ENCODE data around the gene OR56B4. TPM values are rescaled to one million over a fixed set of nuclear protein-coding genes. Genes with fewer than 3 reads are reported as not detected.

OR56B4 gene
- total RNA-seq, 1 donor from 2014 or later = not detected

- Mint-ChIP-seq H3K4me3 (no peak overlapping the region), H3K27ac (ENCODE audit: unreplicated experiment) (no peak overlapping the region), H3K9me3 (no peaks in the 10 kb centered on the region), H3K4me1 (no peaks in the 10 kb centered on the region), H3K36me3 (ENCODE audit: low read depth) (no peaks in the 10 kb centered on the region), H3K27me3 (ENCODE audit: low read depth) (no peaks in the 10 kb centered on the region)
- TF ChIP-seq CTCF (conservative IDR thresholded peaks at IDR 0.05) = no peak
- DNase-seq (ENCODE audit: low read depth, low spot score) = no peak
Observed at GRCh38 chr11:6099577-6099976, 7.9 kb upstream of the OR56B4 start.

- TF ChIP-seq CTCF (conservative IDR thresholded peaks at IDR 0.05) = no peak
- peaks cover 4% of the 10 kb centered on the region for H3K9me3 Mint-ChIP-seq
- H3K36me3 Mint-ChIP-seq (ENCODE audit: low read depth) = no peaks in the 10 kb centered on the region
- H3K27ac Mint-ChIP-seq (ENCODE audit: unreplicated experiment) = no peak overlapping the region
- no peaks in the 10 kb centered on the region for H3K4me1 Mint-ChIP-seq
- no peaks in the 10 kb centered on the region for H3K27me3 Mint-ChIP-seq (ENCODE audit: low read depth)
- H3K4me3 Mint-ChIP-seq = no peak overlapping the region
- no peak for DNase-seq (ENCODE audit: low read depth, low spot score)
Observed at GRCh38 chr11:6110011-6110410, 2.5 kb downstream of the OR56B4 start.

GRCh38 chr11:6111673-6112072, 4.2 kb downstream of the OR56B4 start:
- Mint-ChIP-seq H3K4me1 (no peaks in the 10 kb centered on the region), H3K27ac (ENCODE audit: unreplicated experiment) (no peak overlapping the region), H3K27me3 (ENCODE audit: low read depth) (no peaks in the 10 kb centered on the region), H3K4me3 (no peak overlapping the region), H3K9me3 (peaks cover 5% of the 10 kb centered on the region), H3K36me3 (ENCODE audit: low read depth) (no peaks in the 10 kb centered on the region)
- no peak for TF ChIP-seq CTCF (conservative IDR thresholded peaks at IDR 0.05)
- DNase-seq (ENCODE audit: low read depth, low spot score) = no peak

- Mint-ChIP-seq H3K9me3 (peaks cover 11% of the 10 kb centered on the region), H3K4me3 (no peak overlapping the region), H3K4me1 (no peaks in the 10 kb centered on the region), H3K27me3 (ENCODE audit: low read depth) (peaks cover 6% of the 10 kb centered on the region), H3K36me3 (ENCODE audit: low read depth) (peaks cover 2% of the 10 kb centered on the region), H3K27ac (ENCODE audit: unreplicated experiment) (no peak overlapping the region)
- no peak for DNase-seq (ENCODE audit: low read depth, low spot score)
- no peak for TF ChIP-seq CTCF (conservative IDR thresholded peaks at IDR 0.05)
Observed at GRCh38 chr11:6116638-6117037, 9.2 kb downstream of the OR56B4 start.

- no peak for TF ChIP-seq CTCF (conservative IDR thresholded peaks at IDR 0.05)
- H3K9me3 Mint-ChIP-seq = peaks cover 4% of the 10 kb centered on the region
- no peak overlapping the region for H3K27ac Mint-ChIP-seq (ENCODE audit: unreplicated experiment)
- H3K36me3 Mint-ChIP-seq (ENCODE audit: low read depth) = no peaks in the 10 kb centered on the region
- H3K4me1 Mint-ChIP-seq = no peaks in the 10 kb centered on the region
- no peak overlapping the region for H3K4me3 Mint-ChIP-seq
- no peaks in the 10 kb centered on the region for H3K27me3 Mint-ChIP-seq (ENCODE audit: low read depth)
- DNase-seq (ENCODE audit: low read depth, low spot score) = no peak
Observed at GRCh38 chr11:6124245-6124644, 16.8 kb downstream of the OR56B4 start.

GRCh38 chr11:6127881-6128280, 20.4 kb downstream of the OR56B4 start:
- Mint-ChIP-seq H3K36me3 (ENCODE audit: low read depth) (no peaks in the 10 kb centered on the region), H3K4me1 (no peaks in the 10 kb centered on the region), H3K9me3 (peaks cover under 1% of the 10 kb centered on the region), H3K27ac (ENCODE audit: unreplicated experiment) (no peak overlapping the region), H3K27me3 (ENCODE audit: low read depth) (no peaks in the 10 kb centered on the region), H3K4me3 (no peak overlapping the region)
- DNase-seq (ENCODE audit: low read depth, low spot score) = no peak
- no peak for TF ChIP-seq CTCF (conservative IDR thresholded peaks at IDR 0.05)
